Medulla oblongata (tissue), 1 donor: ENCODE results near the gene OVOL1.

ENCODE experiments used
- DNase-seq: peaks from one replicate; pipeline ENCODE4 v3.0.0-alpha.2; 2015; ENCODE audit errors: extremely low spot score

Gene OVOL1

DNA sequence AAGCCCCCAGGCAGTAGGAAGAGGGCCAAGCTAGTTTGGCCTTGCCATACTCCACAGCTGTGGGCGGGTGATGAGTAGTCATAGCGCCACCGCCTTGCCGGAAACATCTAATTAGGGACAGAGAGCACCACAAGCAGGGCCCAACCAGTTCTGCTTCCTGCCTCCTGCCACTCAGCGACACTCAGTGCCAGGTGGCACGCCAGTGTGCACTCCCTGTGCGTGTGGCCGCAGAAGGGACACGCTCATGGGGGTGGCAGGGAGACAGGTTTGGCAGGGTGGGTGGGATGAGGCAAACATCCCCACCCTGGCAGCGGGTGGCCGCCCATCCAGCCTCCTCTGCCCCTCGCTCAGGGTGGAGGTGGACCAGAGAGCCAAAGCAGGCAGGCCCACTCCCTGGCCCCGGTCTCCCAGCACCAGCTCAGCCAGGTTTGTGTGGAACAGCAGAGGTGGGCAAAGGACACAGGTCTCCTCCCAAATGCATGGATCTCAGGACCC, 4.9 kb downstream of the OVOL1 start:
- no peak for DNase-seq

DNA sequence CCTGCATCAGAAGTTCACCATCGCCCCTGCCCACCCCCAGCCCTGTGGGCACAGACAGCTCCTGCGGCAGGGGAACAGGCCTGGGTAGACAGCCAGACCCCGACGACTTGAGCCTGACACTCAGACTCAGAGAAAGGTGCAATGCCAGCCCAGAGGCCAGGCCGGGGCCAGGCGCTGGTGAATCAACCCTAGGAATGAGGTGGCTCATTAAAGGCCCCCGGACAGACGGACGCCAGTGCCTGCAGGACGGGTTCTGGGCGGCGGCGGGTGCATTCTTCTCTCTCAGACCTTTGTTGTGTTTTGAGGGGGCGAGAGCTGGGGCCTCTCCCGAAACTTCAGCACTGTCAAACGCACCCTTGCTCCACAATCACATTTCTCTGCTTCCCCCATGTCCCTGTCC, 5.6 kb downstream of the OVOL1 start:
- no peak for DNase-seq

DNA sequence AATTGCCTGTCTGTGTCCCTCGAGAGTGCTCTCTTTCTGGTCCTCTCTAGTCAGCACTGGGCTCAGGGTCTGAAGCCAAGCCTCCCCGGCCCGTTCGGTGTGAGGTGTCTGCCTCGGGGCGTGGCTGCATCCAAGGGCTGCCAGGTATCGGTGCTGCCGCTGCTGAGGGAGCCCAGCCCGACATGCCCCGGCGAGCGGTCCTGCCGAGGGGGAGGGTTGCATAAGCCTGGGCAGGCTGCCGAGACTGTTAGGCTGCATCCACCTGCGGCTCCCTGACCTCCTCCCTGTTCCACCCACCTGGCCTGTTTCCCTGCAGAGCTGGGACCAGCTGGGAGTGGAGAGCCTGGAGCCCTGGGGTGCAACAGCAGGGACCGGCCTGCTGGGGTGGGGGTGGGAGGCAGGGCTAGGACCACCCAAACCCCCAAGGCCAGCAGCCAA, 6.3 kb downstream of the OVOL1 start:
- no peak for DNase-seq

DNA sequence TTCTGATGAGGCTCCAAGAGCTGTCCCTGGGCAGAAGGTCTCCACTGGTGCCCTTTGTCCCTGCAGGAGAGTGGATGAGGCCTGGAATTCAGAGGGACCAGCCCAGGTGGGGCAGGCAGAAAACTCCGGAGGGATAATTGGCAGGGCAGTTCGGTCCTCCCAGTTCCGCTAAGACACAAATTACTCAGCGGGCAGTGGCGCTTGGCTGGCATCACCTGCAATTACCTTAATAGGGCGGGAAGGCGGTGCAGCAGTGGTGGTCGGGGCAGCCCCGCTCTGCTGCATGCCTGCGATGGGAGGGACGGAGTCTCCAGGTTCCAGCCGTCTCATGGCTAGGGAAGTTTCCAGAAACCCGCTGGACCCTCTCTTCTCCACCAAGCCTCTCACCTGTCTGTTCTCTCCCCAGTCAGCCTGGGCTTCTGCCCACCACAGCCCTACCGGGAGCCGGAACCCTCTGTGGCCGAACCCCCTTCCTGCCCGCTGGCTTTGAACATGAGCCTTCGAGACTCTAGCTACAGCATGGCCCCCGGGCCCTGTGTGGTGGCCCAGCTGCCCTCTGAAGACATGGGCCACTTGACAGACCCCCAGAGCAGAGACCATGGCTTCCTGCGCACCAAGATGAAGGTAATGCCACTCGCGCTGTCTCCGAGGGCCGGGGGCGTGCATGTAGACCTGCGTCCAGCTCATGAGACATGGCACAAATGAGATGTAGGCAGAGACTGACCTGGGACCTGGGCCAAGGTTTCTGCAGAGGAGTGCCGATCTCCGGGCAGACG, 7.0 kb downstream of the OVOL1 start:
- no peak for DNase-seq

DNA sequence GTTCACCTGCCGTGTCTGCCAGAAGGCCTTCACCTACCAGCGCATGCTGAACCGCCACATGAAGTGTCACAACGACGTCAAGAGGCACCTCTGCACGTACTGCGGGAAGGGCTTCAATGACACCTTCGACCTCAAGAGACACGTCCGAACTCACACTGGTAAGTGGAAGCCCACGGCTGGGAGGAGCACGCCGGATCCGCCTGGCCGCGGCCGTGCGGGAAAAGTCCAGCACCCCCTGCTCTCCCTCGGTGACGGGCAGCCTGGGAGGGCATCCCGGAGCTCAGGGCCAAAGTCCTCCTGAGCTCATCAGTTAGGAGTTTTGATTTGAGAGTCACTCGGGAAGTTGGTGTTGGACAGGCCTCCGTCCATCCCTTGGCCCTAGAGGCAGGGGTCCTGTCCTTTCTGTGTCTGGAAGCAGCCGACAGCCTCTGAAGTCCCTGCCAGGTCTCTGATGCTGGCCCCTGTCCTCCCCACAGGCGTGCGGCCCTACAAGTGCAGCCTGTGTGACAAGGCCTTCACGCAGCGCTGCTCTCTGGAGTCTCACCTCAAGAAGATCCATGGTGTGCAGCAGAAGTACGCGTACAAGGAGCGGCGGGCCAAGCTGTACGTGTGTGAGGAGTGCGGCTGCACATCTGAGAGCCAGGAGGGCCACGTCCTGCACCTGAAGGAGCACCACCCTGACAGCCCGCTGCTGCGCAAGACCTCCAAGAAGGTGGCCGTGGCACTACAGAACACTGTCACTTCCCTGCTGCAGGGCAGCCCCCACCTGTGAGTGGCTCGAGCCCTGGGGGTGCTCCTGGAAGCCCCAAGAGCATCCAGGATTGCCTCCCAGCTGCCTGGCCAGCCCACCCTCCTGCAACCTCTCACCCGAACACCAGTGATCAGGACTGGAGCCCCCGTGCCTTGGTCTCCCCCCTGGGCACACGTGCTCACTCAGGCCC, 8.0 kb downstream of the OVOL1 start:
- DNase-seq = no peak

DNA sequence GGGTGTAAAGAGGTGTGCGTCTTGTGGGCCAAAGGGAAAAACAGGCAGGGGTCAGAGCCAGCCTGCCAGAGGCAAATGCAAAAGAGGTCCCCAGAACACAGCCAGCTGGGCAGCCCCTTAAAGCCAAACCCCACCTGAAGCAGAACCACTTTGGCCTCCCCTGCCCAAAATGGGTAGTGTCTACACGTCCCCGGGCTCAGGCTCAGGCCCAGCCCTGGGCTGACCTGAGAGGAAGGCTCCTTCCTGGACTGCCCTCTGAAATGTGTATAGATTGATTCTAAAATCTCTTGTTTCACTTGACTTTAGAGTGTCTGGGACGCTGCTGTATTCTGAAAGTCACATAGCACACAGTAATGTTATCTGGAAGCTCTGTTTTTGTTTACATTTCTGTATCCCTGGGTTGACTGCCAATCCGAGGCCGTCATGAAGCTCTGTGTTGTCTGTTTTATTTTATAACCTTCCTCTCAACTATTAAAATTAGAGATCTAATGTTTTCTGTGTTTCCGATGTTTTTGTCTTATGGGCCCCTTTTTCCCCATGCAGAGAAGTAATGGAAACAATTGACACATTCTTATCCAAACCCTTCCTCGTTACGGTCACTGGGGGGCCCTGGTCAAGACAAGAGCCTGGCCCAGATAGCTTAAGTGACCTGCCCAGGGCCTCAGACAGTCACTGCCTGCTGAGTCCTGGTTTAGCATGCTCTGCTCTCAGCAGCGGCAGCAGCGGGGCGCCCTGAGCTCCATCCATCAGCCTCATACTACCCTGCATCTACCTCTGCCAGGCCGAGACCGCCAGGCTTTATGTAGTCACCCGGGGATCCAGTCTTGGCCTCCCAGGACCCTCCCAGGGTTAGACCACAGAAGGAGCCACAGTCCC, 10.1 kb downstream of the OVOL1 start:
- DNase-seq = no peak

DNA sequence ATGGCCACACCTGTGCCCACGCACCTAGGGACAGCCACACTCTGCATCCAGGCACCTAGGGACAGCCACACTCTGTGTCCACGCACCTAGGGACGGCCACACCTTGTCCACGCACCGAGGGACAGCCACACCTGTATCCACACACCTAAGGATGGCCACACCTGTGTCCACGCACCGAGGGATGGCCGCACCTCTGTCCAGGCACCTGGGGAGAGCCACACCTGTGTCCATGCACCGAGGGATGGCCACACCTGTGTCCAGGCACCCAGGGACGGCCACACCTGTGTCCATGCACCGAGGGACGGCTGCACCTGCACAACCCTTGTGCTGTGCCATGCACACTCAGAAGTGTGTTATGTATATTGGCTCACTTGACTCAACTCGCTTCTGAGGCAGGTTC, 10.8 kb downstream of the OVOL1 start:
- no peak for DNase-seq

DNA sequence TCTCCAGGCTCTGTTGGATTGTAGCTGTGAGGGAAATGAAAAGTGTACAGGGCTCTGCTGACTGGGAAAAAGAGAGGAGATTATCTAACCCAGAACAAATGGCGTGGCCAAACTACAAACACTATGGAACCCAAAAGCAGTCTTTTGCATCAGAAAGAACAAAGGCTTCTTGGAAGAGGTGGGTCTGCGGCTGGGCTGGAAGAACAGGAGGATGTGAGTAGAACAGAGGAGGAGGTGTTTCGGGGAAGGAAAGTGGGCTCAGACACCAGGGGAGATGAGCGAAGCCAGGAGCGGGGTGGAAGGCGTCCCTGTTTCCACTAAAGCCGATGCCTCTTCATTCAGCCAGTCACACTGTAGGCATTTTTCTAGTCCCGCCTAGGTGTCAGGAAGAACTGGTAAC, 12.0 kb downstream of the OVOL1 start:
- DNase-seq = no peak

DNA sequence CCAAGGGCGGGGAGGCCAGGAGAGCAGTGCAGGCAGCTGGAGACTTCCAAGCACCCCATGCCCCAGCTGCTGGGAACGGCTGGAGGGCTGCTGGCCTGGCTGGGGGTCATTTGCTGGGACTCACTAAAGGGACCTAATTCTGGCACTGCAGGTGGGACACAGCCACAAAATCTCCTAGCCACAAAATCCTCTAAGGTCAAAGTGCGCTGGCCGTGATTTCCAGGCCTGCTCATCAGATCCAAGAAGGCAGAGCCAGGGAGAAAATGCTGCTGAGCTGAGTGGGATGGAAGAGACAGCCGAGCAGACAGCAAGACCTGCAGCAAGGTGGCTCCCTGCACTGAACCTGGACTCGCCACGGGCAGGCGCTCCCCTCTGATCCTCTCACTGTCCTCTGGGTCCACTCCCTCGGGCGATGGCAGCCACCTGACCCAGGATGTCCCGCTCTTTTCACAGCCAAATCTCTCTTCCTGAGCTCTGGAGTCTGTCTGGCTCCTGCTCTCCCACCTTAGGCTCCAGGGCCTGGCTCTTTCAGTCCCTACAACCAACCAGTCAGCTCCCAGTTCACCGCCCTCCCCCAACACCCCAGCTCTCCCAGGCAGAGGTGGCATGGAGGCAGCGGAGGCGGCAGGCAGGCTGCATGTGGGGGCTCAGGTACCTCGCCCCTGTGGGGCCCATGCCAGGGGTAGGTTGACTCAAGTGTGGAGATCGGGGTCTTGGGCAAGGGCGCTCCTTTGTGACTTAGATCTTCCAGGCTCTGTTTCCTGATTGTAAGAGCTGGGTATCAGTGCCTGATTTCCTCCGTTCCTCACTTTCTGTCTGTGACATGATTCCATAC, 14.5 kb downstream of the OVOL1 start:
- DNase-seq = no peak

DNA sequence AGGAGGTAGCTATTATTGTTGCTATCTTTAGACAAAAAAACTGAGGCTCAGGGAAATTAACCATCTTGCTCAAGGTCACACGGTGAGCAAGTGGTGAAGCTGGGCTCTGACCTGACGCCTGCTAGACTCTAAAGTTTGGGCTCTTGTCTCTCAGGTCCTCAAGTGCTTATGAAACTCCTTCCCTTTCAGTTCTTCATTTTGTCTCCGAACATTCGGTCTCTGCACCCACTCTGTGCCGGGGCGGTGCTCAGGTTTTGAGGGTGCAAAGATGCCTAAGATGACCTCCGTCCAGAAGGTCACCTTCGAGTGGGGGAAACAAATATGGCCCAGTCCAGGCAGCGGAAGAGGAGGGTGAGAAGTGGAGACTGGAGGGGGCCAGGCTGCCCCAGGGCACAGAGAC, 16.0 kb downstream of the OVOL1 start:
- DNase-seq = no peak

DNA sequence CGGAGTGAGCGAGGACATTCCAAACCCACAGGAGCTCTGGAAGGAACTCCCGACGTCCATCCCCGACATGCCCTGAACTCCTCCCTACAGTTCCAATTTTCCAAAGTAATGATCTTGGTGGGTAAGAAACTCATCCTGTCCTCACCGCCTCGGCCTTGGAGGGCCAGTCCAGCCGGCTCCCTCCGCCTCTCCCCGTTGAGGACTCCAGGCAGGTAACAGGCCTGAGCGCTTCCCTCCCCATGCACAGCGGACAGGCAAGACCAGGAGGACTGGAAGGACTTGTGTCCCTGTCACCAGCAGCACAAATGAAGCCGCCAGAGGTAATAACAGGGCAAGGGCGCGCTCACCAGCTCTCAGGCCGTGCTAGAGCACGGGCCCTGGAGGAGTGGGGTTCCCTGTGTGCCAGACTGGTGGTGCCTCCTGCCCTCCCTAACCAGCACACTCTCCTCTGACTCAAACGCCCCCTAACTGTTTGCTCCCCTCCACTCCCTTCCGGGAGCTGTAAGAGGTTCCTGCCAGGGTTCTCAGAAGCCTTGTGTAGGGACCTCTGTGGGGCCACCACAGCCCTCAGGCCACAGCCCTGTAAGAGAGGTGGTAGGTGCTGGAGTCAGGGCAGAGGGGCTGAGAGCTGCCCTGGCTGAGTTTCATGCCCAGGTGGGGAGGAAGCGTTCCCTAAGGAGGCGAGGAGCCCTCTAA, 17.1 kb downstream of the OVOL1 start:
- DNase-seq = no peak

DNA sequence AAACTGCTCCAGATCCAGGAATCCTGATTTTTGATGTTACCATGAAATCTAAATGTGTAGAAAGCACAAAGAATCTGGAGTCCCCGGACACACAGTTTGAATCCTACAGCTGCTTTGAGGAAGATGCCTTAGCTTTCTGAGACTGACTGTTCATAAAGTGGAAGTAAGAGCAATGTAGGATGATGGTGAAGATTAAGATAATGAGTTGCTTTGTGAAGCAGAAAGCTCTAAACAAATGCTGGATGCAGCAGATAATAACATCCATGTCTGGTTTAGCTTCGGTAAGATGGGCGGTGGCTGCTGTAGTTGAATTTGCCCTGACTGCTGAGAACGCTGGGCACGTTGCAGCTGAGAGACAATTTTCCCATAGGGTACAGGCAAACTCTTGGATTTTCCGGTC, 20.1 kb downstream of the OVOL1 start:
- DNase-seq = no peak

DNA sequence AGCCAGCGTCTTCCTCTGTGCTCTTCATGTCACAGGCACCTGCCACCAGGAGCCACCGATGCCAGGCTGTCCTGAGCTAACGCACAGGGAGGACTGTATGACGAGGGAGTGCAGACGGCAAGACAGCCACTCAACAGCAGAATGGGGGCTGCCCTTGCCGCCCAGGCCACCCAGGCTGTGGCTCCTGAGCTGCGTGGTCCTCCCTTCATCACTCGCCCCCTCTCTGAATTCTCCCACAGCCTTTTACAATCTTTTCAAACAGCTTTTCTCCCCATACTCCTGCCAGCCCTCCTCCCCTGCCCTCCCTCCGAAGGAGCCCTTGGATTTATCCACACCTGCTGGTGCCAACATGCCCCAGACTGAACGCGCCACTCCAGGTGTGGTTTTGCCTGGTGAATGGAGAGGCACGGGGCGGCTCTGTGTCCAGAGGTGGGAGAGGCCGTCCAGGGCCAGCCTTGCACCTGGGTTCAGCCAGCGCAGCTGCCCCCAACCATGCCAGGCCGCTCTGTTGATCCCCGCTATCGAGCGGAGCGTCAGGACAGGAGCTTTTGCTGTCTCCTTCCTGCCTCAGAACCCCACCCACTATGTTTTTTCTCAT, 22.0 kb downstream of the OVOL1 start:
- DNase-seq = no peak

DNA sequence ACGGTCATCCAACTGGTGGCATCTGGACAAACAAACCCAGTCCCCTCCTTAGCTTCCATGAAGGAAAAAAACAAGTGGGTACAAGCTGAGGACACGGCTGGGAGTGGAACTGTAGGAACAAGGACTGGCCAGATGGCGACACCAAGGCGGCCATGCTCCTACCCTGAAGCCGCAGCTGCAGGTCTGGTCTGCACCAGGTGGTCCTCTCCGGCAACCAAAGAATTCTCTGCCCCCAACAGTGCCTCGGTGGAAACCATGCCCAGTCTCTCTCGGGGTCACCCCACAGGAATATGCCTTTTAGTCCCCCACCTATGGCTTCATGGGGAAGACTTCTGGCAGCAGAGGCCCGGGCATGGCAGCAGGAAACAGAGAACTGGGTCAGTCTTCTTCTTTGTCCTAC, 22.6 kb downstream of the OVOL1 start:
- no peak for DNase-seq

DNA sequence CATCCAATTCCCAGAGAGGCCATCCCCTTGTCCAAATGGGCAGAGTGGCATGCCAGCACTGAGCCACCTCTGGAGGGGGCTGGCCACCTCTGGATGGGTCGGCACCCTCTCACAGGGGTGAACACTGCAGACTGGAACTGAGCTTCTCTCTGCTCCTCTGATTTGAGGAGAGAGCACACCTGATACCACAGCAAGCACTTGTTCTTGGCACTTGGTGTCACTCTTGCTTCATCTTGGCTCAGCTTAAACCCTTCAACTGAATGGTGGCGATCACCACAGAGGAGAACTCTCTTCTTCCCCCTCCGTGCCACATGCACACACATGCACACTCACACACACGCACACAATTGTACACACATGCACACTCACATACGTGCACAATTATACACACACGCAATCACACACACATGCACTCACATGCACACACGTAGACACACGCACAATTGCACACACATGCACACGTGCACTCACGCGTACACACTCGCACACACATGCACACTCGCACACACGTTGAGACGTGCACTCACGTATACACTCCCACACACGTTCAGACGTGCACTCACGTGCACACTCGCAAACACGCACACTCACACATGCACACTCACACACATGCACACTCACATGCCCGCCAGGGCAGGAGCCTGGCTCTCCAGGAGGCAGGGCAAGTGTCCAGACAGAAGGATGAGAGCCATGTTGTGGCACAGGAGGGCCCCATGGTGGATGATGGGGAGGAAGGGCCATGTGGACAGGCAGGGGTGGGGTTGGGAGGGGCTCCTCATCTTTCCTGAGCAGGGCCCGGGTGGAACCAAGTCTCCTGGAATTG, 23.4 kb downstream of the OVOL1 start:
- no peak for DNase-seq

DNA sequence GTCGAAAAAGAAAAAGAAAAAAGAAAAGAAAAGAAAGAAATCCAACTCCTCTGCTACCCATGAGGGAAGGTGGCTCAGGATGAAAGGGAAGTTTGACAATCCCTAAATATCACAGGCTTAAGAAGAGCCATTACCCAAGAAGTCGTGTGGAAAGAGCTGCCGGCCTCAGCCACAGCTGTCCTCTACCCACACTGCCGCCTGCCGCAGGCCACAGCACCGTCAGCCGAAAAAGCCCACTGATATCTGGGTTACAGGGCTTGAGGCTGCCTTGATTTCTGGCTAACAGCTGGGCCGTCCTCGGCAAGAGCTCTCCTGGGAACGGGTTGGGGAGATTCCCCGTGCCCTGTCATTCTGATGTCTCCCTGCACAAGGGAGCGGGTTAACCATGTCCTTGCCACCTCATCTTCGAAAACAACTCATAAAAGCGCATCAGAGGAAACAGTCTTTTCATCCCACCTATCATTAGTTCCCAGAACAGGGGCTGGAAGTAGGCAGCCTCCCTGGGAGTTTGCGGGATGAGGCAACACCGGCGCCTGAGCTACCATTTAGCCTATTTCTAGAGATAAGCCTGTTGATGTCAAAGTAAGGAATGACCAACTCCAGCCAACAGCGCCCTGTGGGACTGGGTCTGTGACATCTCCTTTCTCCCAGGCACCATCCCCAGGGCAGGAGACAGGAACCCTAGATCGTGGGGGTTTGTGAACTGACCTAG, 25.1 kb downstream of the OVOL1 start:
- DNase-seq = no peak

DNA sequence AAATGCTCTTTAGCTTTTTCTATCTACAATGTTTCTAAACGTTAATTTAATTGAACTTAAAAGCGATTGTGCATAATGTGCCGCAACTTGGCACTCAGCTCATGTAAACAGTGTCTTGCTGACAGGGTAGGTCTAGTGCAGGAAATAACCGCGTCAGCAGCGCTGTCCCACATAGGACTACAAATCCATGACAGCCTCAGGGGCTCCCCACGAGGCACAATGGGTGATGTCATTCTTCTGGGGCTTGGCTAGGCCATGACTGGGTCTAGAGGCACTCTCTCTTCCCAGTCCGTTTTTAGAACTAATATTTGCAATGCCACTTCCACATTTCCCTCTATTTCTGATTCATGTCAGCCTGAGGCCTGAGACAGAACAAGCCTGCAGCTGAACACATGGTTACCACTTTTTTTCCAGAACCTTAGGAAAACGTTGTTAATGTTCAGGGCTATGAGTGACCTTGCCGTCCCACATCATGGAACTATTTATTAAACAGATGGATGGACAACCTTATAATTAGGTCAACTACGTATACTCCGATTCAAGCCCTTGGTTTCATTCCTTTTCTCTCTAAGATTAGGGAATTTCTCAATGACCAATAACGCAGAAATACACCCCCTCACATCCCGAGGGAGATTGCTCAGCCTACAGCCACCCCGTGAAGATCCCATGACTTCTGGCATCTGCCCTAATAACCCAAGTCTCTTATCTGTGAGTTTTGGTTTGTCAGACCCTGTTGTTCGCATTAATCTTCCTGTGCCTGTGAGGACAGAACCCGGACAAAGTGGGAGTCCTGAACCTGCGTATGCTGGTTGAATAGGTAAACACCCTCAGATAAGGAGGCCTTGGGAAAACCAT, 27.5 kb downstream of the OVOL1 start:
- peak; percentile 56 for DNase-seq
